Activated B cell treated with CpG ODN at 0.5 μM for 24 hours (primary cell): ENCODE data around the gene SLC35F4. TPM values are rescaled to one million over a fixed set of nuclear protein-coding genes. Genes with fewer than 3 reads are reported as not detected.

Source experiments
- ATAC-seq: fragments of 200-7000 bp; cut with Tn5 transposase; one replicate; pipeline ENCODE4 v1.10.0; 2021; ENCODE audit warnings: low read depth, mild to moderate bottlenecking, moderate library complexity
- CTCF ChIA-PET: fragments of 350-600 bp; sonication (Branson Sonifier 250); formaldehyde crosslinking; loops from one replicate; lab custom pipeline; 2021; ENCODE audit warnings: antibody characterized with exemption; lab: Charles Lee
- POLR2A ChIA-PET: fragments of 350-600 bp; sonication (Branson Sonifier 250); formaldehyde crosslinking; loops from one replicate; lab custom pipeline; 2021; ENCODE audit warnings: antibody characterized with exemption; lab: Charles Lee
- DNase-seq: peaks from one replicate; pipeline ENCODE4 v3.0.0; 2022
- H3K27ac Mint-ChIP-seq: one replicate; pipeline ENCODE4 v1.8.0; 2020; ENCODE audit warnings: mixed read lengths
- H3K27me3 Mint-ChIP-seq: one replicate; pipeline ENCODE4 v1.8.0; 2021; ENCODE audit warnings: mixed read lengths
- H3K36me3 Mint-ChIP-seq: one replicate; pipeline ENCODE4 v1.8.0; 2021; ENCODE audit warnings: low read depth, mixed read lengths
- H3K4me1 Mint-ChIP-seq: one replicate; pipeline ENCODE4 v1.8.0; 2021; ENCODE audit warnings: mixed read lengths
- H3K4me3 Mint-ChIP-seq: one replicate; pipeline ENCODE4 v1.8.0; 2020; ENCODE audit warnings: mild to moderate bottlenecking, mixed read lengths
- H3K9me3 Mint-ChIP-seq: one replicate; pipeline ENCODE4 v1.8.0; 2020; ENCODE audit warnings: mixed read lengths
- intact Hi-C: fragments of 100-400 bp; cut with micrococcal nuclease; formaldehyde crosslinking; loops from one replicate; pipeline ENCODE4 v1.15.1; 2024
- total RNA-seq: library from RNA; stranded (reverse); gene quantifications from 2 replicates; pipeline ENCODE4 v1.2.3, GENCODE V29; 2022
- TF ChIP-seq, protein P1 (sequence below): fragments of 200-600 bp; IDR thresholded peaks from one replicate; pipeline ENCODE4 v1.8.0; 2022; ENCODE audit warnings: antibody characterized with exemption, mild to moderate bottlenecking

Gene SLC35F4
- total RNA-seq, 1 donor from 2014 or later = not detected

DNA sequence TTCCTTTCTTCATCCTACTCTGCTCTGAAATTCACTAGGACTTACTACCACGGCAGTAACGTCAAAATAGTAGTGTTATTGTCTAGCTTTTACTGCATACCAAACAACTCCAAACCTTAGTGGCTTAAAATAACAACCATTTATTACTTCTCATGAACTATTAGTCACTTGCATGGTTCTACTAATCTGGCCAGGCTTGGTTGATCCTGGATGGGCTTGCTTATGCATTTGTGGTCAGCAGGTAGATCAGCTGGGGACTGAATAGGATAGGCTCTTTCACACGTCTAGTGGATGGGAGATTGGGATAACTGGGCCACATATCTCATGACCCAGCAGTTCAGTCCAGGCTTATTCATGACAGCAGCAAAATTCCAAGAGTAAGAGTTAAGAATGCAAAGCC lies 9.4 kb upstream of the SLC35F4 start:
- no peak overlapping the region for H3K27ac Mint-ChIP-seq
- intact Hi-C loops = no loop called here
- H3K27me3 Mint-ChIP-seq = peaks cover 2% of the 10 kb centered on the region
- POLR2A ChIA-PET = no interaction called here
- peaks cover 8% of the 10 kb centered on the region for H3K9me3 Mint-ChIP-seq
- ATAC-seq (no peak), DNase-seq (no peak)
- no peak overlapping the region for H3K4me3 Mint-ChIP-seq
- CTCF ChIA-PET = no interaction called here
- TF ChIP-seq, protein P1, sequence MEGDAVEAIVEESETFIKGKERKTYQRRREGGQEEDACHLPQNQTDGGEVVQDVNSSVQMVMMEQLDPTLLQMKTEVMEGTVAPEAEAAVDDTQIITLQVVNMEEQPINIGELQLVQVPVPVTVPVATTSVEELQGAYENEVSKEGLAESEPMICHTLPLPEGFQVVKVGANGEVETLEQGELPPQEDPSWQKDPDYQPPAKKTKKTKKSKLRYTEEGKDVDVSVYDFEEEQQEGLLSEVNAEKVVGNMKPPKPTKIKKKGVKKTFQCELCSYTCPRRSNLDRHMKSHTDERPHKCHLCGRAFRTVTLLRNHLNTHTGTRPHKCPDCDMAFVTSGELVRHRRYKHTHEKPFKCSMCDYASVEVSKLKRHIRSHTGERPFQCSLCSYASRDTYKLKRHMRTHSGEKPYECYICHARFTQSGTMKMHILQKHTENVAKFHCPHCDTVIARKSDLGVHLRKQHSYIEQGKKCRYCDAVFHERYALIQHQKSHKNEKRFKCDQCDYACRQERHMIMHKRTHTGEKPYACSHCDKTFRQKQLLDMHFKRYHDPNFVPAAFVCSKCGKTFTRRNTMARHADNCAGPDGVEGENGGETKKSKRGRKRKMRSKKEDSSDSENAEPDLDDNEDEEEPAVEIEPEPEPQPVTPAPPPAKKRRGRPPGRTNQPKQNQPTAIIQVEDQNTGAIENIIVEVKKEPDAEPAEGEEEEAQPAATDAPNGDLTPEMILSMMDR = no peak
- no peaks in the 10 kb centered on the region for H3K36me3 Mint-ChIP-seq
- no peaks in the 10 kb centered on the region for H3K4me1 Mint-ChIP-seq

DNA sequence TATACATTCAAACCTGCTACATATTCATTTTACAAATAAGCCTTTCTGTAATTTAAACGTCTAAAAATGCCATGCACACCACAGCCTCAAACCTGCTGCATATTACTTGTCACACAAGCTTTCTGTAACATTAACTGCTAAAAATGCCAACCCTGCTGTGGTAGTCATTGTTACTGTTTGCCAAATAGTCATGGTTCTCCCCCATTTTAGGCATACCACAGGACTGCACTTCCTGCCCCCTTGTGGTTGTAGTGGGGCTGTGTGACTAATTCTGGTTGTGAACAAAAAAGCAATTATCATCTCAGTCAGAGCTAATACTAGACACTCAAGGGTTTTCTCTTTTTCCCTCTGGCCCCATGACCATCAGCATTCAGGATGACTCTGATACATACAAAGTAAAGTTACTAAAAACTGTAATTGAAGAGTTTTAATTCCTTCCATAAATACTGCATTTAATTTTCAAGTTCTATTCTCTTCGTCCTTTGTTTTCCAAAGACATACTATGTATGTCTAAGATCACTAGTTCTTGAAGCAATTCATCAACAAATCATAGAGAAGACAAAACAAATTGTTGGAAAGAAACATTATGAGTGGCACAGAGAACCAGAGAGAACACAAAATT lies 5.7 kb upstream of the SLC35F4 start:
- intact Hi-C loops = no loop called here
- H3K36me3 Mint-ChIP-seq = no peaks in the 10 kb centered on the region
- no peaks in the 10 kb centered on the region for H3K4me1 Mint-ChIP-seq
- ChIA-PET POLR2A (no interaction called here), CTCF (interaction anchor here (1.2 kb wide), 1 partner anchor 14 kb away, joined by 4 read pairs; no protein-coding TSS in a partner anchor)
- H3K27me3 Mint-ChIP-seq = peaks cover 10% of the 10 kb centered on the region
- TF ChIP-seq, protein P1 = no peak
- no peaks in the 10 kb centered on the region for H3K9me3 Mint-ChIP-seq
- no peak for DNase-seq
- no peak overlapping the region for H3K4me3 Mint-ChIP-seq
- no peak overlapping the region for H3K27ac Mint-ChIP-seq
- no peak for ATAC-seq

DNA sequence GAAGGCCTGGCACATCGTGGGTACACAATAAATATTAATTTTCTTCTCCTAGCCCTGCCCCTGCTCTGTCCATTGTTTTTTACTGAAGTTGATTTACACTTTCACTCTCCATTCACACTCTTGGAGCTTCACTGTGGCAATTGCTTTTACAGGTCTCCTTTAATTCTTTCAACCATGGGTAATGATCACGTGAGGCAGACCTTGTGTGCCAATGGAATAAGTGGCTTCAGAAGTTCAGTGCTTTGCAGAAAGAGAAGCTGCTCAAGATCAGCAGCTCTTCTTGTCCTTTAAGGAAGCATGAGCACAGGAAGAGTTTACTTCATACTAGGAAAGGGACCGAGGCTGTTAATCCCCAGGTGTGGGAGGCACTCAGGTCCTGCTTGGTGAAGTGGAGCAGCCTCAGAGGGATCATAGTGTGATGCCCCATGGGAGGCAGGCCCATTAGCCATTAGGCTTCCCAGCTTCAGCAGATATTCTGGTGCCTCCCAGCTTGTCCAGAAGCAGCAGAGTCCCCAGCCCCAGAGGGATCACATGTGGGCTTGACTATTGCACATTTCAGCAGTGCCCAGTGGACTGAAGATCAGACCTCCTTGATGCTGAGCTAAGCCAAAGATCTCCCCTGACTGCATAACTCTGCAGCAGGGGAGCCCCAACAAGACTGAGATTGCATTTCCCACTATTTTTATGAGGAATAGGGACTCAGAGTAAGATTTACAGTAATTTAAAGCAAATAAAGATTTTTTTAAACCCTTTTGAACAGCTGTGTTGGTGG lies 5.0 kb upstream of the SLC35F4 start:
- intact Hi-C loops = no loop called here

DNA sequence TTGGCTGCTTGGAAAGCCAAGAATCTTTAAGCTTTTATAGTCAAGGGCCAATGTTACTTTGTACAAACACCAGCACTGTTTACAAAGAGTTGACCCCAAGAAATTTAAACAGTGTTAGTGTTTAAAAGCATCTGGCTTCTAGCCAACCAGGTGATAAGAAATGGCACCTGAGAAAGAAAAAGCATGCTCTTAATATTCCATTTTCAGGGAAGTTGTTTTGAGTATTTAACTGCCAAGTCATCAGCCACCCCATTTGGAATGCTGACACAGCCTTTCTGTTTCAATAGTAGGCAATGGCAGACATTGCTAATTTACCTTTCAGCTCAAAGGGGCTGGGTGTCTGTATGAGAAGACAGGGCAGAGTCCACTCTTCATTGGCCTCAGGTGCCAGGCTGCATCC lies 3.7 kb upstream of the SLC35F4 start:
- ChIA-PET POLR2A (no interaction called here), CTCF (no interaction called here)
- no peaks in the 10 kb centered on the region for H3K9me3 Mint-ChIP-seq
- intact Hi-C loops = no loop called here
- no peaks in the 10 kb centered on the region for H3K36me3 Mint-ChIP-seq
- no peak overlapping the region for H3K4me3 Mint-ChIP-seq
- ATAC-seq (no peak), DNase-seq (no peak)
- TF ChIP-seq, protein P1 = no peak
- peaks cover 14% of the 10 kb centered on the region for H3K27me3 Mint-ChIP-seq
- no peaks in the 10 kb centered on the region for H3K4me1 Mint-ChIP-seq
- H3K27ac Mint-ChIP-seq = no peak overlapping the region

More for the DNA sequence above, 5.0 kb upstream of the SLC35F4 start:
- H3K4me1 Mint-ChIP-seq = no peaks in the 10 kb centered on the region
- POLR2A ChIA-PET = no interaction called here
- TF ChIP-seq, protein P1 = no peak
- H3K27me3 Mint-ChIP-seq = peaks cover 14% of the 10 kb centered on the region
- no peak overlapping the region for H3K27ac Mint-ChIP-seq
- no peak overlapping the region for H3K4me3 Mint-ChIP-seq
- no peaks in the 10 kb centered on the region for H3K36me3 Mint-ChIP-seq
- no peaks in the 10 kb centered on the region for H3K9me3 Mint-ChIP-seq
- CTCF ChIA-PET = interaction anchor here (1.2 kb wide), 1 partner anchor 15 kb away, joined by 4 read pairs; no protein-coding TSS in a partner anchor
- DNase-seq (no peak), ATAC-seq (no peak)

DNA sequence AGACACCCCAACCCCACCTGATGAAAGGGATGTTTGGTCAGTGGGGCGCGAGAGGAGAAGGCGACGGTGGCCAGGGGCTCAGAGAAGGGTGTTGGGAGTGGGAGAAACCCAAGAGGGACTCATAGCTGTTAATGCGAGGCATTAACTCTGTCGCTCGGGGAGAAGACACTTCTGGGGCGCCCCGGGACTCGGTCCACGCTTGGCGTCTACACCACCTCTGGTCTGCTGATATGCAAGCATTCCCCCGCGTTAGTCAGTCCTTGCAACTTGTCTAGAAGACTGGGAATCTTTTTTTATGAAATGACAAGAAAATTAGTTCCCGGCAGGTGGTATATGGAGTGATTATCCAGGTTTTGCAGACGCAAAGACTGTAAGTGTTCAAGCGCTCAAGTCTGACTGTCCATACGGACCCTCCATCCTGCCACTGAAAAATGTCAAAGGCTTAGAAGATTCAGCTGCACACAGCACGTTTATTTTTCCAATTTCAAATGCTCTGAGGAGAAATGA lies 360 bp upstream of the SLC35F4 start:
- CTCF ChIA-PET = no interaction called here
- intact Hi-C loops = no loop called here
- H3K4me1 Mint-ChIP-seq = no peaks in the 10 kb centered on the region

More for the DNA sequence above, 360 bp upstream of the SLC35F4 start:
- POLR2A ChIA-PET = no interaction called here
- no peak overlapping the region for H3K4me3 Mint-ChIP-seq
- DNase-seq = no peak
- no peaks in the 10 kb centered on the region for H3K36me3 Mint-ChIP-seq
- TF ChIP-seq, protein P1 = no peak
- ATAC-seq = no peak
- H3K9me3 Mint-ChIP-seq = no peaks in the 10 kb centered on the region
- peaks cover 17% of the 10 kb centered on the region for H3K27me3 Mint-ChIP-seq
- H3K27ac Mint-ChIP-seq = no peak overlapping the region
